ENCODE data around the gene GPR157. TPM values are rescaled to one million over a fixed set of nuclear protein-coding genes. Genes with fewer than 3 reads are reported as not detected.

GPR157 gene
- total RNA-seq, 1 experiment from 2014 or later, result 7.9 TPM

GRCh38 chr1:9078752-9079500 is 50.0 kb downstream of the GPR157 start:
- POLR2A ChIA-PET (ENCODE audit: unreplicated experiment), result no interaction called here
- Histone ChIP-seq H2AFZ (ENCODE audit: low read length) (peak overlapping the region; percentile 19; the same call in 1 of the 2 replicates), H3K9me3 (ENCODE audit: low read length) (no peaks in the 10 kb centered on the region), H3K36me3 (ENCODE audit: low read depth, low read length) (no peaks in the 10 kb centered on the region), H3K4me1 (ENCODE audit: insufficient read depth, low read length) (peaks cover 36% of the 10 kb centered on the region), H3K9me2 (replicated peaks; ENCODE audit: low read length) (no peaks in the 10 kb centered on the region), H3K4me2 (ENCODE audit: low read length) (no peak overlapping the region; the same call in 1 of the 2 replicates), H3K4me3 (ENCODE audit: low read length) (no peak overlapping the region), H4K20me1 (ENCODE audit: low read length) (no peaks in the 10 kb centered on the region), H3K79me2 (ENCODE audit: low read length) (no peaks in the 10 kb centered on the region), H3K27ac (ENCODE audit: low read length) (peak overlapping the region; percentile 66), H3K9ac (ENCODE audit: low read length) (peak overlapping the region; percentile 41; the same call in 1 of the 2 replicates), H3K27me3 (ENCODE audit: low read length) (no peaks in the 10 kb centered on the region), H3F3A (ENCODE audit: low read length, unreplicated experiment) (peaks cover 4% of the 10 kb centered on the region)
- CTCF ChIA-PET, result no interaction called here
- TF ChIP-seq EZH2 (IDR thresholded peaks at IDR 0.05; ENCODE audit: low read length, unreplicated experiment) (no peak), EZH2phosphoT487 (IDR thresholded peaks at IDR 0.05; ENCODE audit: borderline replicate concordance, low read length) (no peak), CTCF (conservative IDR thresholded peaks at IDR 0.05; ENCODE audit: low read depth, low read length) (no peak)
- BruUV-seq (replicated peaks), result no TSS peak
- intact Hi-C loops (cut with micrococcal nuclease), result no loop called here
- DNase-seq (peak; percentile 25), ATAC-seq (peak; percentile 38; the same call in 1 of the 2 replicates)

GRCh38 chr1:9078015-9078751 is 50.7 kb downstream of the GPR157 start:
- TF ChIP-seq CTCF (conservative IDR thresholded peaks at IDR 0.05; ENCODE audit: low read depth, low read length), result no peak
- no peak for TF ChIP-seq EZH2 (IDR thresholded peaks at IDR 0.05; ENCODE audit: low read length, unreplicated experiment)
- TF ChIP-seq EZH2phosphoT487 (IDR thresholded peaks at IDR 0.05; ENCODE audit: borderline replicate concordance, low read length), result no peak
- H3K9me2 ChIP-seq (replicated peaks; ENCODE audit: low read length), result no peaks in the 10 kb centered on the region
- H3K79me2 ChIP-seq (ENCODE audit: low read length), result no peaks in the 10 kb centered on the region
- no peak overlapping the region; the same call in 1 of the 2 replicates for H3K4me2 ChIP-seq (ENCODE audit: low read length)
- CTCF ChIA-PET, result no interaction called here
- ATAC-seq, result peak; percentile 44
- no peaks in the 10 kb centered on the region for H4K20me1 ChIP-seq (ENCODE audit: low read length)
- intact Hi-C loops (cut with micrococcal nuclease), result no loop called here
- peak; percentile 70 for DNase-seq
- no peaks in the 10 kb centered on the region for H3K9me3 ChIP-seq (ENCODE audit: low read length)
- no TSS peak for BruUV-seq (replicated peaks)
- no peak overlapping the region; the same call in 1 of the 2 replicates for H3K9ac ChIP-seq (ENCODE audit: low read length)
- no peaks in the 10 kb centered on the region for H3K27me3 ChIP-seq (ENCODE audit: low read length)
- no peak overlapping the region for H3K4me3 ChIP-seq (ENCODE audit: low read length)
- H3K27ac ChIP-seq (ENCODE audit: low read length), result peak overlapping the region; percentile 66
- POLR2A ChIA-PET (ENCODE audit: unreplicated experiment), result no interaction called here
- H3K36me3 ChIP-seq (ENCODE audit: low read depth, low read length), result no peaks in the 10 kb centered on the region
- H3F3A ChIP-seq (ENCODE audit: low read length, unreplicated experiment), result peaks cover 4% of the 10 kb centered on the region
- H3K4me1 ChIP-seq (ENCODE audit: insufficient read depth, low read length), result peaks cover 36% of the 10 kb centered on the region
- peak overlapping the region; percentile 19; the same call in 1 of the 2 replicates for H2AFZ ChIP-seq (ENCODE audit: low read length)
